ENCODE measurements around the gene RNF10.
A peak's percentile ranks its signal among the peaks of the same experiment; 100 is the strongest.
"Not testable (repeated sequence)": the region's sequence is repeated elsewhere in the genome, so short reads cannot be mapped to it uniquely, and the experiment has no call there.

The RNF10 gene

DNA sequence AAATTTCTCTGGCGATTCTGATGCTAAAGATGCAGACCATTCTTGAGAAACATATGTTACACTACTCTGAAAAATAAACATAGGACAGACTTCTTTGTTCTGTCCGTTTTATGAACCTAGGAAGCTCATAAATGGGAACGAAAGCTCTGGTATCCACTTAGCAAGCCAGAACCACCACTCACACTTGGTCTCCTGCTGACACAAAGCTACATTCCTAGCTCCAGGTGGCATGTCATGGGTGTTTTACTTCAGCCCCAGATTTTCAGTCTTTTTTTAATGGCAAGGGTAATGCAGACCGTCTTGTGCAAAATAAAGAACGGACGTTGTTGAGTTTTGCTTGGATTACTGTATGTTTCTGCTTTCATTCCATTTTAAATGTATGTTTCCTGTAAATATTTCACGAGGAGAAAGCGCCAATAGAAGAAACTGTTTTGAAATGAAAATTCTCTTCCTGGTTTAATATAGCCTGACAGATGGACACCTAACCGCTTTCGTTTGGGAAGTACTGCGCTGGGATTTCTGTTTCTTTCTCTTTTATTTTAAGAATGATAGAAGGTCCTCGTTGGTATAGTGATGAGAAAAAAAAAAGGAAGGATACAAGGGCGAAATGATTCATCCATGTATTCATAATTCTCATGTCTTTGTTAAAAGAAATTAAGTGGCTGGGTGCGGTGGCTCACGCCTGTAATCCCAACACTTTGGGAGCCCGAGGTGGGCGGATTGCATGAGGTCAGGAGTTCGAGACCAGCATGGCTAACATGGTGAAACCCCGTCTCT, 4.3 kb upstream of the RNF10 start:
- no peak for DNase-seq

DNA sequence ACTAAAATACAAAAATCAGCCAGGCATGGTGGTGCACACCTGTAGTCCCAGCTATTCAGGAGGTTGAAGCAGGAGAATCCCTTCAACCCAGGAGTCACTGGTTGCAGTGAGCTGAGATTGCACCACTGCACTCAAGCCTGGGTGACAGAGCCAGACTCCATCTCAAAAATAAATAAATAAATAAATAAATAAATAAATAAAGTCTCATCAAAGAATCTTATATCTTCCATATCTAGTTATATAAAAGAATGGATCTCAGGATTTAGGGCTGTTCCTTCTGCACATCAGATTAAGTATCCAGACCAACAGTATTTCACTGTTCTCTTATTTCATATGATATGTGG, 3.8 kb upstream of the RNF10 start:
- not testable (repeated sequence) for DNase-seq

DNA sequence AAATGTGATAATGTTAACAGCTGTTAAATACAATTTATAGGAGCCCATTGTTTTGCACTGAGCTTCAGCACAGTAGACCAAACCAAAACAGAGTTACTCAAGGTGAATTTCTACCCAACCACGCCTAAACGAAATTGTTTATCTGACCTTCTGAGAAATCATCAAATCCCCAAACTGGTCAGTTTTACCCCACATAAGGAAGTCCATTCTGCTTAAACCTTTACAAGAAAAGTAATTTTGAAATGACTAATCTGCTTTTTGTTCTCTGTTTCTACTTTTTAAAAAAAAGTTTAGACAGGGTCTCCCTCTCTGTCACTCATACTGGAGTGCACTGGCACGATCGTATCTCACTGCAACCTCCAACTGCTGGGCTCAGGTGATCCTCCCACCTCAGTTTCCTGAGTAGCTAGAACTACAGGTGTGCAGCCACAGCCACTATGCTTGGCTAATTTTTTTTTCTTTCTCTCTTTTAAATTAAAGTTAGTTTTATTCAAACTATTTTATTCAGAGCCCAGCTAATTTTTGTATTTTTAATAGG, 1.4 kb upstream of the RNF10 start:
- no peak for DNase-seq

DNA sequence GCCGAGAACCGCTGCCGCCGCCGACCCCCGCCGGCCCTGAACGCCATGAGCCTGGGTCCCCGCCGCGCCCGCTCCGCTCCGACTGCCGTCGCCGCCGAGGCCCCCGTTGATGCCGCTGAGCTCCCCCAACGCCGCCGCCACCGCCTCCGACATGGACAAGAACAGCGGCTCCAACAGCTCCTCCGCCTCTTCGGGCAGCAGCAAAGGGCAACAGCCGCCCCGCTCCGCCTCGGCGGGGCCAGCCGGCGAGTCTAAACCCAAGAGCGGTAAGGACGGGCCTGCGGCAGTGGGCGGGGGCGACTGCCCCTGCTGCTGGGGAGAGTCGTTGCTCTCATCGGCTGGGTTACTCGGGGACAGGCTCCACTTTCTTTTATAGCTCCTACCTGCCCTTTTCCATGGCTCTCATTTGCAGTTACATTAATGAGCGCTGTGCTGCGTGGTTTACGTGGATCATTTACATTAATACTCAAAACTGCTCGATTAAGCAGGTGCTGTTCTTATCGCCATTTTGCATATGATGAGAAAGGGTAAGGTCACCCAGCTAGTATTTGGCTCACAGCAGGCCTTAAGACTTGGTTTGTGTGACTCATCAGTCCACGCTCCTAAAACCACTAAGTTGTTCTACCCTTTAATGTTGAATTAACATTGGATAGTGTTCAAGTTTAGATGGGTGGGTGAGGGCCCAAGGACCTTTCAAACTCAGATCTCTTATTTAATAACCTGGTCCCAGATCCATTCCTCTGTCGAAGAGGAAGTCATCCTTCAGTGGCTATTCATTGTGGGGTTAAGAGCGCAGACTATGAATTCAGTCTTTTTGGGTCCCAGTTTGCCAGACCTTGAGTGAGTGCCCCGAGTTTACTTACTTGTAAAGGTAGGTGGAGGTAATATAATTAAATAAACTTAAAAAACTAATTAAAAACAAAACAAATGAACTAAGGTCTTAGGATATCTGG, 823 bp downstream of the RNF10 start:
- no peak for DNase-seq

DNA sequence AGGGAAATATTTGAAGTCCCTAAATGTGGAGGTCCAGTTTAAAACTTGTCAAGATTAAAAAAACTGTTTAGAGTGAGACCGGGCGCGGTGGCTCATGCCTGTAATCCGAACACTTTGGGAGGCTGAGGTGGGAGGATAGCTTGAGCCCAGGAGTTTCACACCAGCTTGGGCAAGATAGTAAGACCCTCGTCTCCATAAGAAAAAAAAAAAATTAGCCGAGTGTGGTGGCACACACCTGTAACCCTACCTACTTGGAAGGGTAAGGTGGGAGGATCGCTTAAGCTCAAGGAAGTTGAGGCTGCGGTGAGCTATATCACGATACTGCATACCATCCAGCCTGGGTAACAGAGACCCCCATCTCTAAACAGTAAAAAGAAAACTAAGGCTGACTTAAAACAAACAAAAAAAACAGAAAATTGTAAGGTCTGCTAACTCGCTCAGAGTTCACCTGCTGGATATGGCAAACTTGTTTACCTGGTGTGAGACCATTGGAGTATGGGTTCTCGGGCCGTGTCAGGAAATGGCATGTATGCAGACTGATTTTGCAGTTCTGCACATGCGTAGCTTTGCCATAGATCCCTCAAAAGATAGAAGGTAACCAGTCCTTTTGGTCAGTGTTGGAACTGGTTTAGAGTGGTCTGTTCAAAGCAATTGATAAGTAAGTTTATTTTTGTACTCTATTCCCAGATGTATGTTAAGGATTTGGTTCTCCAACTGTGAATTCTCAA, 2.1 kb downstream of the RNF10 start:
- DNase-seq = no peak

DNA sequence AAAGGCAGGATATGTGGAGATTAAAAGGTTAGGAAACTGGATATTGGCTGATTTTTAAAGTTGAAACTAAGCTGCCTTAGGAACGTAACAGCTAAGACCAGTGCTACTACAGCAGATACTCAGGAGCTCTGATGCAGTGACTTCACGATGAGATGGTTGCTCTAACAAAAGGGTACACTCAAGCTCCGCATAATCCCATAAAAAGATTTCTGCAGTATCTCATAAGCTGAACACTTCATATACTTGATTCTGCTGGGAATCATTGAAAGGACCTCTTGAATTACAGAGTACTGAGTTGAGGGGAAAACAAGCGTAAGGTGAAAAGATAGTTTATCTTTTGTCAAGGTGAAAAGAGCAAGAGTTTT, 3.7 kb downstream of the RNF10 start:
- no peak for DNase-seq

DNA sequence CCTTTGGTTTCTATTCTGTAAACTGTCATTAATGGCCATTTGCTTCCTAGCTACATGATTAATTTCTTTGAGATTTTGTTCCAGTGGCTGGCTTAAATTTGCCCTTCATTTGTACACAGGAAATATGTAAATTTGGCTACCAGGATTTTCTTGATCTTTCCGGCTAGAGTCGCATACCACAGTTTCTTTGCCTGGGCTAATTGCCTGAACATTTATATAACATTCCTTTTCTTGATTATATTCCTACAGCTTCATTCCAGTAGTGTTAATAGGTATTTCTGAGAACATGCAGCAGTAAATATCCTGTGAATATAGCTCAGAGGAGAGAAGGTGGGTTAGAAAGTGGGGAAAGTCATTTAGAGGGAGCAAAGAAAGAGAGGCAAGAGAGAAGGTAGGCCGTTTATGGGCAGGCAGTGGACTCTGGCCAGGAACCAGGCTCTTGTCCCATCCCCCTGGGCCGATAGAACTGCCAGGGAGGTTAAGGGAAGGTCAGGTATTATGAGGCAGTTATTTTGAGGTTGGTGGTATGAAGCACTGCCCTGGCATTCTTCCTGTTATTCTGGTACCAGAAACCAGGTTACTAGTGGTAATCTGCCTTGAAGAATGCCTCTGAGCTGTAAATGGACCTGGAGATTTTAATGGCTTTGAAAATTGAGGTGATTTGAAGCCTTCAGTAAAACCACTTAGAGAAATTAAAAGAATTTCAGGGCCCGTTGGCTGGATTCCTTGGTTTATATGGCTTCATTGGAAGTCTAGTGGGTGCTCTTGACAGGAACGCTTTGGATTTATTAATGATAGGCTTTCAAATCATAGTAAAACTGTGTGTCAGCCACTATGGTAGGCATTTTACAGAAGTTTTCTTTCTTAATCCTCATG, 4.4 kb downstream of the RNF10 start:
- DNase-seq = no peak

DNA sequence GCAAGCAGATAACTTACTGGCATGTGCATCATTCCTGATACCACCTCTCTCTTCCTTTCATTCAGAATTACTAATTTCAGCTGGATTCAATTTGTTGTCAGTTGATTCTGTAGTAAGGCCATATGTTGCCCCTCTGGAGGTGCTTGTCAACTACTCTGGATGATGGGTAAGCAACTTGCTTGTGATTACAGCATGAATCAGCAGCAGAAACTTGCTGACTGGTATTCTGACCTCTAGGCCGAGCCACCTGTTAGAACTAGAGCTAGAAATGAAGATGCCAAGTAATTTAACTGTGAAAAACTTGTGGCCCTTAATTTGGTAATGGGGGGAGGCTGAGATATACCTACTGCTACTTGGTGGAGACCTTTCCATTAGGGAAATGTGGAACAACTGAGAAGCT, 5.1 kb downstream of the RNF10 start:
- no peak for DNase-seq

DNA sequence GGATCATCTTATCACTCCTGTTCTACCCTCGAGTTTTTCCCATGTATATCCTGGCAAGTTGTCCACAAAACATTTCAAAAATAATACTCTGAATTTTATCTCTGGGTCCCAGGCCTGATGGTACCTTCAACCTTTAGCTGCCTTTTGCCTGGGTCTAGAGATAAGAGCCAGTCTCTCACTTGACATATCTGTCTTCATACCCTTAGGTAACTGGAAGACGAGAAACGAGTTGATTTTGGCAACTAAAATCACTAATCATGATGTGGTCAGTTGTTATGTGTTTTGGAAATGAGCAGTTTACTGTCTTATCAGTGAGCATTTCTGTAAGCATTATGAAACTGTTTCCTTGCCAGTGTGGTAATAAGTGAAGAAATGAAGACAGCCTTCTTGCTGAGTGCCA, 6.3 kb downstream of the RNF10 start:
- DNase-seq = no peak

DNA sequence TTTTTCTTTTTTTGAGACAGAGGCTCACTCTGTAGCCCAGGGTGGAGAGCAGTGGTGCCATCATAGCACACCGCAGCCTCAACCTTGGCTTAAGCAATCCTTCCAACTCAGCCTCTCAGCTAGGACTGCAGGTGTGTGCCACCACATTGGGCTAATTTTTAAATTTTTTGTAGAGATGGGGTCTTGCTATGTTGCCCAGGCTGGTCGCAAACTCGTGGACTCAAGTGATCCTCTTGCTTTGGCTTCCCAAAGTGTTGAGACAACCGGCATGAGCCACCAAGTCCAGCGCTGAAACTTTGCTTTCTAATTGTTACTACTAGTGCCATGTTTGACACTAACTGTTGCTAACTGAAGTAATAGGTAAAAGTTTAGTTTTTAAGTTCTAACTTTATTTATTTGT, 8.0 kb downstream of the RNF10 start:
- DNase-seq = no peak

DNA sequence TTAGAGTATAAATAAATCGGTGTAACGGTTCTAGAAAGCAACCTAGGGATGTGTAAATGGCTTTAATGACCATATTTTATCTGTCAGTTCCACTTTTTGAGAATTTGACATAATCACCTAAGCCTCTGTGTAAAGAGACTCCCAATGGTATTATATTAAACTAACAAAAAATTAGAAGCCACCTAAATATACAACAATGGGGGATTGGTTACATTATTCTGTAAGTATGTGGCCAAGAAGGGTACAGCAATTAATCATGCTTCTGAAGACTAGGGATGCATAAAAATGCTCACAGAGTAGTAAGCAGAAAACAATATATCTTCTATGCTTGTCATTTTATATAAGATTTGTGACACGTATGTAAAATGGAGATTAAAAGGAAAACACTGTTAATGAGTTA, 10.5 kb downstream of the RNF10 start:
- no peak for DNase-seq

DNA sequence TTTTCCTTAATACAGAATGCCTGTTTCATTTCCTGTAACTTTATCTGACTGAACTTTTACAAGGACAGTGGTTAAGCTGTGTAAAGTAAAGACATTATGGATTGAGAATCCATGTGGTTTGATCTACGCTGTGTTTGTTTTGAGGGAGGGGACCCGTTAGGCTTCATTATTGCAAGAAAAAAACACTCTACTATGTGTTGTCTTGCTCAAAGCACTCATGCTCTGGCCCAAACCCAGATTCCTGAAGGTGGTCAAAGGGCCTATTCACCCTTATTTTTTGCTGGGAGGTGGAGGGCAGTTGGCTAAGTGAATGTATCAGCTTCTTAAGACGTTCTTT, 11.9 kb downstream of the RNF10 start:
- no peak for DNase-seq

DNA sequence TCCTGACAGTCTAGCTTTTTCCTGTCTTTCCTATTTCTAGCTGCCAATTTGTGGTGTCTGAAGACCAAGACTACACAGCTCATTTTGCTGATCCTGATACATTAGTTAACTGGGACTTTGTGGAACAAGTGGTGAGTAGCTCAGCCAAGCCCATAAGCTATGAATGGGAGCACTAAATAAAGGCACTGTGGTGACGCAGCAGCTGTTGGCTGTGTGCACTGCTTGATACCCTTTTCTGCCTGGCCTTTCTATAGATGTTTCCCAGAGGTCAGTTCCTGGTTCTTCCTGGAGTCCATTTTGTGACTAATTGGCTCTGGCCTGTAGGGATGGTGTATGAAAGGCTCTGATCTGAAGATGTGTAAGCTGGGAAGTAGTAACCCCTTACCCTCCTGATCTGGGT, 20.5 kb downstream of the RNF10 start:
- DNase-seq = no peak

DNA sequence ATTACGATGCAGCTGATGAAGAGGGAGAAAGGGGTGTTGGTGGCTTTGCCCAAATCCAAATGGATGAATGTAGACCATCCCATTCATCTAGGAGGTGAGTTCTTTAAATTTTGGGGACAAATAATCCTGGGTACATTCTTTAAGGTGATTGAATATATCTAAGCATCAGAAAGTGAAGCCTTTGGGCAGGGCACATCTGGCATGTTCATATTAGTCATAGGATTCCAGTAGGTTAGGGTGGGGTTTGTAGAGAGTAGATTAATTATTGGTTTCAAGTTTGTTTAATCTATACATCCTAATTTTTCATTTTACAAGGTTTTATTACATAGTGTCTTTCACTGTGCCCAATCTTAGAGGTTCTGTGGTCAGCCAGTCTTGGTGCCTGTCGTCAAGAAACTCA, 23.4 kb downstream of the RNF10 start:
- DNase-seq = no peak

DNA sequence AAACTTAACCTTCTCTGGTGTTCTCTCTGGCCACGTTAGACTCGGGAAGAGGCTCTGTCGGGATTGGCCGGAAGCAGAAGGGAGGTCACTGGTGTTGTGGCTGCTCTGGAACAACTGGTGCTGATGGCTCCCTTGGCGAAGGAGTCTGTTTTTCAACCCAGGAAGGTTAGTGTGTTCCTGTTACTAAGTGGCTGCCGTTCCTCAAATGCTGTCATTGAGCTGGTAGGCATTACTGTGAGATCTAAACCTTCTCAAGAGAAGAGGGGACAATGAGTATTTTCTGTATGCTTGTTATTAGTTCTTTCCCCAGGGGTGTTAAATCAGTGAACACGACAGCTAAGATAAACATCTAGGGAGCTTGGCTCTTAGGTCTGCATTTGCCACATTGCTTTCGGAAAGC, 28.8 kb downstream of the RNF10 start:
- DNase-seq = no peak

DNA sequence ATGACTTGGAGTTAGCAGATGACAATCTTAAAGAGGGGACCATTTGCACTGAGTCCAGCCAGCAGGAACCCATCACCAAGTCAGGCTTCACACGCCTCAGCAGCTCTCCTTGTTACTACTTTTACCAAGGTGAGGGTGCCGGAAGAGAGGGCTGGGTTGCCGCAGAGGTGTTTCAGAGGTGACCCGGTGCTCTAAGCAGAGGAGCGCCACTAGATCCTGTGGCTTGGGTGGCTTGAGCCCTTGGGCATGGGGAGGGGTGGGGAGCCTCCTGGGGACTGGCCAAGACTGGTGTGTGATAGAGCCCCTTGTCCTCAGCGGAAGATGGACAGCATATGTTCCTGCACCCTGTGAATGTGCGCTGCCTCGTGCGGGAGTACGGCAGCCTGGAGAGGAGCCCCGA, 29.3 kb downstream of the RNF10 start:
- DNase-seq = no peak

DNA sequence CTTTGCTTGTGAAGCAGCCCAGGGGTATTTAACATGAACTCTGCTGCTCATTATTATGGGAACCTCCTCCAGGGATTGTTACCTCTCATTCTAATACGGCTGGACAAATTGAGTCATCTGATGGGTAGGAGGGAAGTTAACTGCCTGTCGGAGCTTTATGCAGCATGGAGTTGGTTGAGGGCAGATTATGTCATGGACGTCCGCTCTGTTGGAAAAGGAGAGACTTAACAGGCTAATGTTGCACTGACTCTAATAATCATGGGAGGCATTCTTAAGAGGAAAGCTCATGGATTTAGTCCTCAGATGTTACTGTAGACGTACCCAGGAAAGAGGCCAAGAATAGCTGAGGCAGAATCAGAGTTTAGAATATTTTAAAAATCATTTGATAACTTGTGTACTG, 37.1 kb downstream of the RNF10 start:
- DNase-seq = no peak

DNA sequence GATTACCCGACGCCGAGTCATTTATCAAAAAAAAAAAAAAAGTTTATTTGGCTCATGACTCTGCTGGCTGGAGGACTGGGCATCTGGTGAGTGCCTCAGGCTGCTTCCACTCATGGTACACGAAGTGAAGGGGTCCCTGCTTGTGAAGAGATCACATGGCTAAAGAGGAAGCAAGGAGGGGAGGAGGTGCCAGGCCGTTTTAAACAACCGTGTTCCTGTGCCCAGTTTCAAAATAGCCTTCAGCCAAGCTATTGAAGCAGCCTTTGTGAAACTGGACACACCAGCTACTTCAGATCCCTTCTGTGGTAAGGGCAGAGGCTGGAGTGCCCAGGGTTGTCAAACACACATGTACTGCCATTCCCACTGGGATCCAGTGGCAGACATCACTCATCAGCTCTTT, 39.4 kb downstream of the RNF10 start:
- DNase-seq = no peak

DNA sequence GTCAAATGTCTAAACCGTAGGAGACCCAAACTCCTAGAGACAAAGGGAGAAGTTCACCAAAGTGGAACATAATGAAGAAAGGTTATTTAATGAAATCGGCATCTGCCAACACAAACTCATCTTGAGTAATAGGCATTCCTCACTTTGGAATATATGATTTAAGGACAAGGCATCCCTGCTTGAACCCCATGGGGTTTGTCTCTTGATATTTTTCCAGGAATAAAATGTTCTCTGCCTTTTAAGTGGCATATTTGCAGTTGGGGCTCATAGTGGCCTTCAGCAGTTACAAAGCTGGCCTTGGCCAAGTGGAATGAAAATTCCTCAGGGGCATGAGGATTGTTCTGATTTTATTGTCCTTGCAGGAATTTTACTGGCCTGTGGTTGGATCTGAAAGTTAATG, 40.0 kb downstream of the RNF10 start:
- DNase-seq = no peak

DNA sequence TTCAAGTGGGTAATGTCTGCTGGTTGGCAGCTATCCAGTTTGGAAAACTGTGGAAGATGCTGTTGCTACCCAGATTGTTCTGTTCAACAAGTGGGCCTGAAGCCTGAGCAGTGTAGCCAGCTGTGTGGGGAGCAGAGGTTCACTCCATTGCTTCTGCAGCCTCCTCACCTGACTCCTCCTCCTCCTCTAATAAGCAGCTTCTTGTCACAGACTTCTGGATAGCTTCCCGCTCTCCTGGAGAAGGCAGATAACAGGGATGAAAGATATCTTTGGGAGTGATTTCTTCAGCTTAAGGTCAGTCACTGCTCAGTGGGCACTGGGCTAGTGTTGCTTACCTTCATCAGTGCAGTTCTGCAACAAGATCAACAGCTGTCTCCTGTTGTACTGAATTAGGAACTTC, 45.0 kb downstream of the RNF10 start:
- no peak for DNase-seq

DNA sequence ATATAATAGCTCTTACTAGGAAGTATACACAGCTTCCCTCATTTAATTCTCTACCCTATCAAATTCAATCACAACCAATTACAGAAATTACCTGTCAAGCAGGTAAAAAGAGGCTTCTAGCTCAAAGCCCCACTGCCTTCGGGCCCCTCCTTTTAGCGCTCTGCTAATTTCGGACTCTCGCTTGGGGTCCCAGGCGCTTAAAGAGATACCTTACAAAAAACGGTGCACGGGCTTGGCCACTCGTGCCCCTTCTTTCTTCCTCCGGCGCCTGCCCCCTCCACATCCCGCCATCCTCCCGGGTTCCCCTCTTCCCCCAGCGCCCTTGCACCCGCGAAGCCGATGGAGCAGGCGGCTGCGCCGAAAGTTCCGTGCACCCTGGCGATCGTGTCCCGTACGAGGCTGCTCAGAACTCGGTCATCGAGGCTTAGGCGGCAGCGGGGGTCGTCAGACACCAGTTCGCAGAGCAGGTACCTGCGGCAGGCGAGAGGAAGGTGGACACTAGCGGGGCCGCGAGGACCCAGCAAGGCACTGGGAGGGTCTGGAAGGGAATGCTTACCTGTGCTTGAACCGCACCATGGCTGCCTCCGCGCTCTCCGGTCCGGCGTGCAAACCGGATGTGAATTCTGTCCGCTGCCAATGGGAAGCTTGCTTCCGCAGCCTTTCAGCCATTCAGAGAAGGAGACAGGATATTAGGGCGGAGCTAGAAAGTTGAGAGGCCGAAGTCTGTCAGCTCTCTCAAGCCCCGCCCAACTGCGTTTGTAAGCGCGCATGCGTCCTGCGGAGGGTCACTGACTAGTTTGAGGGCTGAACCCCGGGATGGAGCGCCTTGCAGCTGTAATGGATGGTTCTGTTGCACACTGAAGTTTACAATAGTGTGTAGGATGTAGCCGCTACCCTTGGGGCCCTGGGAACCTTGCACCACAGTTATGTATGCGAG, 46.9 kb downstream of the RNF10 start, which contains the start of gene POP5:
Gene POP5 (minus strand): TSS at position 616 of the 937 bp plus-strand sequence. CDS start 40 bp downstream, at position 576.
- DNase-seq = peak; percentile 95 to 99
